ENCODE results near the gene SLC51B.
"Not testable (repeated sequence)": the region's sequence is repeated elsewhere in the genome, so short reads cannot be mapped to it uniquely, and the experiment has no call there.

The SLC51B gene

GRCh38 chr15:65099336-65099735 is 54.1 kb downstream of the SLC51B start:
- no peak for DNase-seq

- not testable (repeated sequence) for DNase-seq
Measured at GRCh38 chr15:65099801-65100200, 54.6 kb downstream of the SLC51B start.

GRCh38 chr15:65100442-65100841 is 55.3 kb downstream of the SLC51B start:
- DNase-seq: no peak

- DNase-seq: peak in 36 of 56 donors; percentile 12 to 78 (median 41)
Measured at GRCh38 chr15:65101411-65101890, 56.3 kb downstream of the SLC51B start.

- no peak for DNase-seq
Measured at GRCh38 chr15:65101891-65102708, 56.9 kb downstream of the SLC51B start.

GRCh38 chr15:65102912-65103311 is 57.7 kb downstream of the SLC51B start:
- no peak for DNase-seq
